Glutamatergic neuron (in vitro differentiated cells): ENCODE measurements around the gene APBB2. TPM values are rescaled to one million over a fixed set of nuclear protein-coding genes. Genes with fewer than 3 reads are reported as not detected.

ENCODE experiments used
- DNase-seq: peaks from one replicate; pipeline ENCODE4 v3.0.0; 2022
- H3K27ac Mint-ChIP-seq: one replicate; pipeline ENCODE4 v1.8.0; 2020; ENCODE audit warnings: mild to moderate bottlenecking, mixed read lengths, inconsistent platforms; ENCODE audit not compliant: unreplicated experiment
- H3K27me3 Mint-ChIP-seq: one replicate; pipeline ENCODE4 v1.8.0; 2020; ENCODE audit warnings: mild to moderate bottlenecking, moderate library complexity, mixed read lengths, inconsistent platforms; ENCODE audit not compliant: unreplicated experiment
- H3K36me3 Mint-ChIP-seq: one replicate; pipeline ENCODE4 v1.8.0; 2020; ENCODE audit warnings: mild to moderate bottlenecking, mixed read lengths, inconsistent platforms; ENCODE audit not compliant: unreplicated experiment
- H3K4me1 Mint-ChIP-seq: one replicate; pipeline ENCODE4 v1.8.0; 2020; ENCODE audit warnings: mild to moderate bottlenecking, low read depth, mixed read lengths, inconsistent platforms; ENCODE audit not compliant: unreplicated experiment
- H3K4me3 Mint-ChIP-seq: one replicate; pipeline ENCODE4 v1.8.0; 2020; ENCODE audit warnings: mild to moderate bottlenecking, mixed read lengths, inconsistent platforms; ENCODE audit not compliant: unreplicated experiment
- H3K9me3 Mint-ChIP-seq: one replicate; pipeline ENCODE4 v1.8.0; 2020; ENCODE audit warnings: mild to moderate bottlenecking, moderate library complexity, mixed read lengths, inconsistent platforms; ENCODE audit not compliant: unreplicated experiment
- total RNA-seq: library from RNA; stranded (reverse); fragmentation: NEBNext Ultra II Directional; extraction: Animal tissue kit (Norgen Biotek cat#: 25700); gene quantifications from one replicate; pipeline ENCODE4 v1.2.1, GENCODE V29; 2021; ENCODE audit not compliant: unreplicated experiment
- TF ChIP-seq, protein P1 (sequence below): fragments of 200-600 bp; sonication (generic); IDR thresholded peaks from one replicate; pipeline ENCODE4 v1.5.0; 2021; ENCODE audit not compliant: partially characterized antibody, unreplicated experiment

The APBB2 gene
- total RNA-seq, 1 donor from 2014 or later, result 117 TPM

GRCh38 chr4:40971338-40971737 lies 243.0 kb downstream of the APBB2 start:
- H3K9me3 Mint-ChIP-seq, result peaks cover 4% of the 10 kb centered on the region
- no peaks in the 10 kb centered on the region for H3K4me1 Mint-ChIP-seq
- peaks cover 4% of the 10 kb centered on the region for H3K27me3 Mint-ChIP-seq
- no peaks in the 10 kb centered on the region for H3K36me3 Mint-ChIP-seq
- H3K4me3 Mint-ChIP-seq, result no peak overlapping the region
- H3K27ac Mint-ChIP-seq, result no peak overlapping the region
- DNase-seq, result no peak
- TF ChIP-seq, protein P1, sequence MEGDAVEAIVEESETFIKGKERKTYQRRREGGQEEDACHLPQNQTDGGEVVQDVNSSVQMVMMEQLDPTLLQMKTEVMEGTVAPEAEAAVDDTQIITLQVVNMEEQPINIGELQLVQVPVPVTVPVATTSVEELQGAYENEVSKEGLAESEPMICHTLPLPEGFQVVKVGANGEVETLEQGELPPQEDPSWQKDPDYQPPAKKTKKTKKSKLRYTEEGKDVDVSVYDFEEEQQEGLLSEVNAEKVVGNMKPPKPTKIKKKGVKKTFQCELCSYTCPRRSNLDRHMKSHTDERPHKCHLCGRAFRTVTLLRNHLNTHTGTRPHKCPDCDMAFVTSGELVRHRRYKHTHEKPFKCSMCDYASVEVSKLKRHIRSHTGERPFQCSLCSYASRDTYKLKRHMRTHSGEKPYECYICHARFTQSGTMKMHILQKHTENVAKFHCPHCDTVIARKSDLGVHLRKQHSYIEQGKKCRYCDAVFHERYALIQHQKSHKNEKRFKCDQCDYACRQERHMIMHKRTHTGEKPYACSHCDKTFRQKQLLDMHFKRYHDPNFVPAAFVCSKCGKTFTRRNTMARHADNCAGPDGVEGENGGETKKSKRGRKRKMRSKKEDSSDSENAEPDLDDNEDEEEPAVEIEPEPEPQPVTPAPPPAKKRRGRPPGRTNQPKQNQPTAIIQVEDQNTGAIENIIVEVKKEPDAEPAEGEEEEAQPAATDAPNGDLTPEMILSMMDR, result no peak

GRCh38 chr4:40969501-40969900 lies 244.8 kb downstream of the APBB2 start:
- Mint-ChIP-seq H3K36me3 (no peaks in the 10 kb centered on the region), H3K4me1 (no peaks in the 10 kb centered on the region), H3K27ac (no peak overlapping the region), H3K9me3 (peaks cover 2% of the 10 kb centered on the region), H3K4me3 (no peak overlapping the region), H3K27me3 (peaks cover 2% of the 10 kb centered on the region)
- TF ChIP-seq, protein P1, result no peak
- DNase-seq, result no peak

DNA sequence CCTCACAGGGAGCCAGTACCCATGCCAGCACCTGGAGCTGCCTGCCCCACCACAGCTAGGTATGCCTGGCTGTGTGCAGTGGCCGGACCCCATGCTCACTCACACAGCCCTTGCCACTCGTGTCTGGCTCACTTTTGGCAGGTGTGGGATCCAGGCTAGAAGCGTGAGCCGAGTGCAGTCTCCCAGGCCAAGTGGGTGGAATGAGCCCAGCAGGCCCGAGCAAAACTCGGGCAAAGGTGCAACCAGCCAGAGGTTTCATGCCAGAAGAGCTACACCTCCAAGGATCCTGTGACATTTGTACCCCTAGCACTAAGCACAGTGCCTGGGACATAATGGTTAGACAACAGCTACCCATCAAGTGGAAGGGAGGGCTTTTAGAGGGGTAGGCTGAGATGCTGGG lies 246.8 kb downstream of the APBB2 start:
- no peaks in the 10 kb centered on the region for H3K4me1 Mint-ChIP-seq
- no peak overlapping the region for H3K27ac Mint-ChIP-seq
- DNase-seq, result no peak
- TF ChIP-seq, protein P1, result no peak
- H3K27me3 Mint-ChIP-seq, result peaks cover 2% of the 10 kb centered on the region
- no peak overlapping the region for H3K4me3 Mint-ChIP-seq
- no peaks in the 10 kb centered on the region for H3K36me3 Mint-ChIP-seq
- H3K9me3 Mint-ChIP-seq, result peaks cover 2% of the 10 kb centered on the region

DNA sequence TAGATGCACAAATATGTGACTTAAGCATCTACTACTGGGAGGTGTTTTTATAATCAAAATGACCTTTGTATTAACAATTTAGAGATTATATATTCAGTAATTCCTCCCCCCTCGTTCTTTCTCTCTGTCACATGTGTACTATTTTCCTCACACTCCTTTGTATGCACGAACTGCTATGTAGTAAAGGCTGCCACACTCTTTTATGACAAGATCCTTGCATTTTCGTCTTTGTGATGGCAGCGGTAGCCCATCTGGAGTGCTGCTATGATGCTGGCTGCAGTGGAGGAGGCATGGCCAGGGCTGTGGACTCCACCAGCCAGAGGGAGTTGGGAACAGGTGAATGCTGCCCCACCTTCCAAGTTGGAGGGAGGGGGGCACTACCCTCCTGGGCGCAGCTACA lies 248.3 kb downstream of the APBB2 start:
- no peak for DNase-seq
- H3K4me1 Mint-ChIP-seq, result peaks cover 3% of the 10 kb centered on the region
- peaks cover 2% of the 10 kb centered on the region for H3K27me3 Mint-ChIP-seq
- no peaks in the 10 kb centered on the region for H3K36me3 Mint-ChIP-seq
- TF ChIP-seq, protein P1, result no peak
- H3K27ac Mint-ChIP-seq, result no peak overlapping the region
- H3K9me3 Mint-ChIP-seq, result peaks cover 2% of the 10 kb centered on the region
- no peak overlapping the region for H3K4me3 Mint-ChIP-seq

DNA sequence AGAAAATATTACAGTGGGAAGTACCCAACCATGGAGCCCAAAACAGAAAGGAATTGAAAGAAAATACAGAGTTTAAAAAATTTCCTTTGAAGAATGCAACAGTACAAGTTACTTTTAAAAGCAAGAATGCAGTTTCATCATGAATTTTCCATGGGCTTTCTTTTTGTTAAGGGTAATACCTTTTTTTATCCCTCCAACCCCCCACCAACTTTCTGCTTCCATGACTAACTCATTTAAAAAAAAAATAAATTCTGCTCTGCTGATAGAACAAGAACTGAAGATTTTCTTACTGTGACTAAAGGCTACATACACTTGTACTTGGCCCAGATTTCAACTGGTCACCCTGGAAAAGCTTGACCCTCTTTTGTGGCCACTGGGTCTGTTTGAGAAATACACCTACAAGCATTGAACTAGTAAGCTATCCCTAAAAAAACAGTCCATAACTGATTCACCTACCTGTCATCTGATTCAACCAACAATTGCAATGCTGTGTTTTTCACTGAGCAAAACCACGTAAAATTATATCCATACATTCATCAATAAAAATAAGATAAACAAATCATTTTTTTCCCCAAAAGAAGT lies 250.4 kb downstream of the APBB2 start:
- Mint-ChIP-seq H3K4me3 (no peak overlapping the region), H3K4me1 (peaks cover 4% of the 10 kb centered on the region), H3K9me3 (peaks cover 2% of the 10 kb centered on the region), H3K27ac (no peak overlapping the region), H3K36me3 (no peaks in the 10 kb centered on the region), H3K27me3 (peaks cover 2% of the 10 kb centered on the region)
- TF ChIP-seq, protein P1, result no peak
- no peak for DNase-seq
